Activated CD4-positive, CD25-positive, alpha-beta regulatory T cell treated with anti-CD3 and anti-CD28 coated beads, Interleukin-2, amount 50 U/mL, for 16 hours (primary cell): ENCODE measurements around the gene PFAS.
"Not testable (repeated sequence)": the region's sequence is repeated elsewhere in the genome, so short reads cannot be mapped to it uniquely, and the experiment has no call there.

ENCODE experiments used
- DNase-seq: peaks from one replicate; pipeline ENCODE4 v3.0.0-alpha.2; 2020; ENCODE audit warnings: low read depth, low spot score

PFAS gene

GRCh38 chr17:8225813-8226535 is 23.1 kb upstream of the PFAS start:
- peak; percentile 53 for DNase-seq

GRCh38 chr17:8226536-8227237 is 22.4 kb upstream of the PFAS start:
- no peak for DNase-seq

GRCh38 chr17:8227238-8227581 is 21.9 kb upstream of the PFAS start:
- no peak for DNase-seq

- DNase-seq = no peak
Measured at GRCh38 chr17:8231701-8232100, 17.4 kb upstream of the PFAS start.

- DNase-seq = no peak
Measured at GRCh38 chr17:8234361-8235270, 14.5 kb upstream of the PFAS start.

- DNase-seq = no peak
Measured at GRCh38 chr17:8235676-8236075, 13.4 kb upstream of the PFAS start.

- no peak for DNase-seq
Measured at GRCh38 chr17:8237175-8237574, 11.9 kb upstream of the PFAS start.

- DNase-seq = no peak
Measured at GRCh38 chr17:8237886-8238285, 11.2 kb upstream of the PFAS start.

- no peak for DNase-seq
Measured at GRCh38 chr17:8243827-8244226, 5.3 kb upstream of the PFAS start.

- DNase-seq = no peak
Measured at GRCh38 chr17:8244768-8245167, 4.3 kb upstream of the PFAS start.

- DNase-seq = no peak
Measured at GRCh38 chr17:8249621-8250500, 772 bp downstream of the PFAS start.

GRCh38 chr17:8251411-8251810 is 2.3 kb downstream of the PFAS start:
- not testable (repeated sequence) for DNase-seq

- no peak for DNase-seq
Measured at GRCh38 chr17:8253801-8254200, 4.7 kb downstream of the PFAS start.

GRCh38 chr17:8254881-8255280 is 5.8 kb downstream of the PFAS start:
- no peak for DNase-seq

- DNase-seq = no peak
Measured at GRCh38 chr17:8255499-8255898, 6.4 kb downstream of the PFAS start.

GRCh38 chr17:8256291-8256690 is 7.2 kb downstream of the PFAS start:
- no peak for DNase-seq

GRCh38 chr17:8256691-8257090 is 7.6 kb downstream of the PFAS start:
- no peak for DNase-seq

- DNase-seq = no peak
Measured at GRCh38 chr17:8257801-8258200, 8.7 kb downstream of the PFAS start.

- DNase-seq = no peak
Measured at GRCh38 chr17:8264320-8264719, 15.2 kb downstream of the PFAS start.

- DNase-seq = no peak
Measured at GRCh38 chr17:8264836-8265542, 15.9 kb downstream of the PFAS start.
